Esophagus squamous epithelium (tissue), 4 donors: ENCODE data around the gene IFT122.

Experiments used
- POLR2A ChIP-seq, 4 donors: fragments of 450-650 bp; IDR thresholded peaks; one replicate each; pipeline ENCODE4 v1.6.1; 2017; ENCODE audit warnings: antibody characterized with exemption in 4 of 4, mild to moderate bottlenecking in 4 of 4, moderate library complexity in 3 of 4
- TF ChIP-seq, protein P1 (sequence below), 6 experiments: fragments of 450-650 bp in 4 of 6; fragments of 200-600 bp in 2 of 6; sonication (generic) in 2 of 6; IDR thresholded peaks; one replicate each; pipeline ENCODE4 v1.5.1; 2016 to 2019; ENCODE audit warnings: antibody characterized with exemption in 6 of 6, mild to moderate bottlenecking in 4 of 6, moderate library complexity in 4 of 6

- TF ChIP-seq, protein P1, sequence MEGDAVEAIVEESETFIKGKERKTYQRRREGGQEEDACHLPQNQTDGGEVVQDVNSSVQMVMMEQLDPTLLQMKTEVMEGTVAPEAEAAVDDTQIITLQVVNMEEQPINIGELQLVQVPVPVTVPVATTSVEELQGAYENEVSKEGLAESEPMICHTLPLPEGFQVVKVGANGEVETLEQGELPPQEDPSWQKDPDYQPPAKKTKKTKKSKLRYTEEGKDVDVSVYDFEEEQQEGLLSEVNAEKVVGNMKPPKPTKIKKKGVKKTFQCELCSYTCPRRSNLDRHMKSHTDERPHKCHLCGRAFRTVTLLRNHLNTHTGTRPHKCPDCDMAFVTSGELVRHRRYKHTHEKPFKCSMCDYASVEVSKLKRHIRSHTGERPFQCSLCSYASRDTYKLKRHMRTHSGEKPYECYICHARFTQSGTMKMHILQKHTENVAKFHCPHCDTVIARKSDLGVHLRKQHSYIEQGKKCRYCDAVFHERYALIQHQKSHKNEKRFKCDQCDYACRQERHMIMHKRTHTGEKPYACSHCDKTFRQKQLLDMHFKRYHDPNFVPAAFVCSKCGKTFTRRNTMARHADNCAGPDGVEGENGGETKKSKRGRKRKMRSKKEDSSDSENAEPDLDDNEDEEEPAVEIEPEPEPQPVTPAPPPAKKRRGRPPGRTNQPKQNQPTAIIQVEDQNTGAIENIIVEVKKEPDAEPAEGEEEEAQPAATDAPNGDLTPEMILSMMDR (IDR thresholded peaks at IDR 0.05): no peak
- TF ChIP-seq POLR2A (IDR thresholded peaks at IDR 0.05): no peak
Measured at GRCh38 chr3:129422897-129423296, 17.1 kb upstream of the IFT122 start.
